Activated naive CD8-positive, alpha-beta T cell (primary cell): ENCODE measurements around the gene ESYT3.
"Not testable (repeated sequence)": the region's sequence is repeated elsewhere in the genome, so short reads cannot be mapped to it uniquely, and the experiment has no call there.

Source experiments
- H3K27ac Mint-ChIP-seq: one replicate; pipeline ENCODE4 v1.8.0; 2021; ENCODE audit warnings: mixed read lengths
- H3K27me3 Mint-ChIP-seq: one replicate; pipeline ENCODE4 v1.8.0; 2021; ENCODE audit warnings: mixed read lengths
- H3K36me3 Mint-ChIP-seq: one replicate; pipeline ENCODE4 v1.8.0; 2021; ENCODE audit warnings: mixed read lengths
- H3K4me1 Mint-ChIP-seq: one replicate; pipeline ENCODE4 v1.8.0; 2021; ENCODE audit warnings: low read depth, mixed read lengths
- H3K4me3 Mint-ChIP-seq: one replicate; pipeline ENCODE4 v1.8.0; 2021; ENCODE audit warnings: mild to moderate bottlenecking, mixed read lengths
- H3K9me3 Mint-ChIP-seq: one replicate; pipeline ENCODE4 v1.8.0; 2021; ENCODE audit warnings: low read depth, mixed read lengths

ESYT3 gene

GRCh38 chr3:138497021-138497420 is 62.6 kb downstream of the ESYT3 start:
- Mint-ChIP-seq H3K36me3 (peaks cover 37% of the 10 kb centered on the region), H3K27ac (no peak overlapping the region), H3K27me3 (no peaks in the 10 kb centered on the region), H3K4me1 (no peaks in the 10 kb centered on the region), H3K4me3 (no peak overlapping the region), H3K9me3 (peaks cover 1% of the 10 kb centered on the region)

GRCh38 chr3:138497851-138498250 is 63.4 kb downstream of the ESYT3 start:
- H3K27me3 Mint-ChIP-seq = no peaks in the 10 kb centered on the region

GRCh38 chr3:138498991-138499390 is 64.6 kb downstream of the ESYT3 start:
- H3K27me3 Mint-ChIP-seq = no peaks in the 10 kb centered on the region
- H3K4me3 Mint-ChIP-seq = no peak overlapping the region
- no peaks in the 10 kb centered on the region for H3K4me1 Mint-ChIP-seq
- H3K36me3 Mint-ChIP-seq = peaks cover 39% of the 10 kb centered on the region
- H3K27ac Mint-ChIP-seq = no peak overlapping the region
- H3K9me3 Mint-ChIP-seq = no peaks in the 10 kb centered on the region

More at GRCh38 chr3:138497851-138498250, 63.4 kb downstream of the ESYT3 start:
- Mint-ChIP-seq H3K4me1 (no peaks in the 10 kb centered on the region), H3K4me3 (no peak overlapping the region), H3K36me3 (peaks cover 39% of the 10 kb centered on the region), H3K9me3 (no peaks in the 10 kb centered on the region), H3K27ac (no peak overlapping the region)

- Mint-ChIP-seq H3K27ac (no peak overlapping the region), H3K4me1 (no peaks in the 10 kb centered on the region), H3K36me3 (peaks cover 26% of the 10 kb centered on the region), H3K9me3 (no peaks in the 10 kb centered on the region), H3K4me3 (no peak overlapping the region), H3K27me3 (no peaks in the 10 kb centered on the region)
Observed at GRCh38 chr3:138507524-138507923, 73.1 kb downstream of the ESYT3 start.

GRCh38 chr3:138509586-138509985 is 75.2 kb downstream of the ESYT3 start:
- Mint-ChIP-seq H3K27me3 (no peaks in the 10 kb centered on the region), H3K36me3 (peaks cover 16% of the 10 kb centered on the region), H3K4me1 (no peaks in the 10 kb centered on the region), H3K27ac (no peak overlapping the region), H3K4me3 (no peak overlapping the region), H3K9me3 (no peaks in the 10 kb centered on the region)

GRCh38 chr3:138511945-138512344 is 77.5 kb downstream of the ESYT3 start:
- Mint-ChIP-seq H3K4me3 (no peak overlapping the region), H3K27ac (no peak overlapping the region), H3K9me3 (no peaks in the 10 kb centered on the region), H3K4me1 (no peaks in the 10 kb centered on the region), H3K36me3 (peaks cover 23% of the 10 kb centered on the region), H3K27me3 (no peaks in the 10 kb centered on the region)

- H3K36me3 Mint-ChIP-seq = peaks cover 22% of the 10 kb centered on the region
- H3K27me3 Mint-ChIP-seq = no peaks in the 10 kb centered on the region
- no peak overlapping the region for H3K27ac Mint-ChIP-seq
- H3K4me3 Mint-ChIP-seq = no peak overlapping the region
- no peaks in the 10 kb centered on the region for H3K9me3 Mint-ChIP-seq
- H3K4me1 Mint-ChIP-seq = no peaks in the 10 kb centered on the region
Observed at GRCh38 chr3:138513090-138513843, 78.9 kb downstream of the ESYT3 start.

GRCh38 chr3:138521445-138521844 is 87.0 kb downstream of the ESYT3 start:
- H3K27me3 Mint-ChIP-seq, H3K27ac Mint-ChIP-seq, H3K4me1 Mint-ChIP-seq, H3K9me3 Mint-ChIP-seq, H3K4me3 Mint-ChIP-seq: not testable (repeated sequence)
- peaks cover 30% of the 10 kb centered on the region for H3K36me3 Mint-ChIP-seq
